Measurements from ENCODE around the gene ZYX. TPM values are rescaled to one million over a fixed set of nuclear protein-coding genes. Genes with fewer than 3 reads are reported as not detected.

ZYX gene
- total RNA-seq, 1 experiment from 2014 or later = 145 TPM

GRCh38 chr7:143351574-143351973 lies 29.6 kb upstream of the ZYX start:
- CTCF ChIA-PET = no interaction called here
- no peaks in the 10 kb centered on the region for H3K9me3 ChIP-seq (ENCODE audit: insufficient read depth, low read depth)

DNA sequence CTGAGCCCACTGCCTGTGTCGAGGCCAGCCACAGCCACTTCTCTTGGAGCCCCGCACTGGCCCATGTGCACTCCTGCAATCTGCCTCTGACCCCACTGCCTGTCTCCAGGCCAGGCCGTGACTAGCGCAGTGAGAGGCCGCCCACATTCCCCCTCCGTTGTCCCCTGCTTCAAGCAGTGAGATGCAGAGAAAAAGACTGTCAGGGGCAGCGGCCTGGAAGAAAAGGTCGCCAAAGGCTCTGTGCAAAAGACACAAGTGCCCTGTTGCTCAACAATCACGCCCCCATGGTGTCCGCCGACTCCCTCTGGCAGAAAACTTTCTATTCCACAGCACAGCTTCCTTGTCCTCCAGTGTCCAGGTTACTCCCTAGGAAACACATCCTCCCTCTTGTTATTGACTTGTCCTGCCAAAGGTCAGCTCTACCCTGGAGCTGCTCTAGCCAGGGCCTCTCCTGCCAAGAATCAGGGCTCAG lies 28.6 kb upstream of the ZYX start:
- no peak for TF ChIP-seq CTCF (conservative IDR thresholded peaks at IDR 0.05)
- no peak for TF ChIP-seq EZH2 (IDR thresholded peaks at IDR 0.05; ENCODE audit: low read depth)
- Histone ChIP-seq H3K4me2 (no peak overlapping the region), H4K20me1 (ENCODE audit: insufficient read depth) (no peaks in the 10 kb centered on the region), H3F3A (ENCODE audit: insufficient read depth, low read depth) (no peaks in the 10 kb centered on the region), H2AFZ (no peak overlapping the region), H3K27me3 (ENCODE audit: insufficient read depth, low read depth) (peaks cover 24% of the 10 kb centered on the region), H3K4me1 (replicated peaks; ENCODE audit: insufficient read depth) (no peaks in the 10 kb centered on the region), H3K79me2 (ENCODE audit: low read depth) (no peaks in the 10 kb centered on the region), H3K9me3 (ENCODE audit: insufficient read depth, low read depth) (no peaks in the 10 kb centered on the region), H3K36me3 (ENCODE audit: low read depth) (no peaks in the 10 kb centered on the region), H3K27ac (no peak overlapping the region), H3K9me2 (ENCODE audit: insufficient read depth) (no peaks in the 10 kb centered on the region), H3K4me3 (no peak overlapping the region)
- no TSS peak for BruUV-seq (replicated peaks)
- CTCF ChIA-PET = no interaction called here
- intact Hi-C loops (cut with micrococcal nuclease; ENCODE audit: unreplicated experiment) = no loop called here
- no peak for DNase-seq
- POLR2A ChIA-PET (ENCODE audit: unreplicated experiment) = no interaction called here

More at GRCh38 chr7:143351574-143351973, 29.6 kb upstream of the ZYX start:
- H3K27ac ChIP-seq = no peak overlapping the region
- H3K9me2 ChIP-seq (ENCODE audit: insufficient read depth) = no peaks in the 10 kb centered on the region
- H4K20me1 ChIP-seq (ENCODE audit: insufficient read depth) = no peaks in the 10 kb centered on the region
- TF ChIP-seq EZH2 (IDR thresholded peaks at IDR 0.05; ENCODE audit: low read depth) = no peak
- no peak for TF ChIP-seq CTCF (conservative IDR thresholded peaks at IDR 0.05)
- BruUV-seq (replicated peaks) = no TSS peak
- no peak overlapping the region for H3K4me2 ChIP-seq
- H3K27me3 ChIP-seq (ENCODE audit: insufficient read depth, low read depth) = peaks cover 24% of the 10 kb centered on the region
- intact Hi-C loops (cut with micrococcal nuclease; ENCODE audit: unreplicated experiment) = no loop called here
- POLR2A ChIA-PET (ENCODE audit: unreplicated experiment) = no interaction called here
- no peaks in the 10 kb centered on the region for H3F3A ChIP-seq (ENCODE audit: insufficient read depth, low read depth)
- DNase-seq = no peak
- H2AFZ ChIP-seq = no peak overlapping the region
- no peaks in the 10 kb centered on the region for H3K4me1 ChIP-seq (replicated peaks; ENCODE audit: insufficient read depth)
- no peaks in the 10 kb centered on the region for H3K36me3 ChIP-seq (ENCODE audit: low read depth)
- no peaks in the 10 kb centered on the region for H3K79me2 ChIP-seq (ENCODE audit: low read depth)
- no peak overlapping the region for H3K4me3 ChIP-seq

DNA sequence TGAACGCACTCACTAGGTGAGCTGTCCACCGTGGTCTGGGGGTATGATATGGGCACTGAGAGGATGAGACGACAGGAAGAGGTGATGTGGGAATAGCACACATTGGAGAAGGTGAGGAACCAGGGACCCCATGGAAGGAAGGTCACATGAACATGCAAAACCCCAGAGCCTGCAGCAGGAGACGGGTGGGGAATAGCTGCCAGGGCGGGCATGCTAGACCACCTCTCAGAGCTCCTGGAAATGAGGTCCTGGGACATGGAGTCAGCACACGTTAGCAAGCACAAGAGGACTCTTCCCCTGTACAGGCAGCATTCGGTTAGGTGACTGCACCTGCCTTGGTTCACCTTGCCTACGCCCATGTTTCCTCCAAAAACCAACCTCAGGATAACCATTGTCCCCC lies 26.8 kb upstream of the ZYX start:
- Histone ChIP-seq H2AFZ (no peak overlapping the region), H3K4me3 (no peak overlapping the region), H3K79me2 (ENCODE audit: low read depth) (no peaks in the 10 kb centered on the region), H3K27me3 (ENCODE audit: insufficient read depth, low read depth) (peaks cover 35% of the 10 kb centered on the region), H3K4me2 (no peak overlapping the region), H3K9me3 (ENCODE audit: insufficient read depth, low read depth) (no peaks in the 10 kb centered on the region), H4K20me1 (ENCODE audit: insufficient read depth) (no peaks in the 10 kb centered on the region), H3K9me2 (ENCODE audit: insufficient read depth) (no peaks in the 10 kb centered on the region), H3F3A (ENCODE audit: insufficient read depth, low read depth) (no peaks in the 10 kb centered on the region), H3K4me1 (replicated peaks; ENCODE audit: insufficient read depth) (no peaks in the 10 kb centered on the region), H3K27ac (no peak overlapping the region), H3K36me3 (ENCODE audit: low read depth) (no peaks in the 10 kb centered on the region)
- TF ChIP-seq EZH2 (IDR thresholded peaks at IDR 0.05; ENCODE audit: low read depth) (no peak), CTCF (conservative IDR thresholded peaks at IDR 0.05) (no peak)
- DNase-seq = no peak
- ChIA-PET POLR2A (ENCODE audit: unreplicated experiment) (no interaction called here), CTCF (no interaction called here)
- no TSS peak for BruUV-seq (replicated peaks)
- intact Hi-C loops (cut with micrococcal nuclease; ENCODE audit: unreplicated experiment) = no loop called here
